K562 (cell line): ENCODE data around the gene LPCAT3. TPM values are rescaled to one million over a fixed set of nuclear protein-coding genes. Genes with fewer than 3 reads are reported as not detected.

Experiments used
- ATAC-seq: fragments of 200-7000 bp; cut with Tn5 transposase; 3 replicates; pipeline ENCODE4 v1.9.1; 2020; ENCODE audit warnings: moderate library complexity
- BruUV-seq: library from RNA; stranded (reverse); fragments of 400-500 nt; replicated peaks from 2 replicates; lab custom pipeline; 2021; lab: Mats Ljungman, UMichigan
- CTCF ChIA-PET: fragments of 300-600 bp; formaldehyde crosslinking; extraction: SDS; loops from one replicate; lab custom pipeline; 2021; ENCODE audit warnings: low intra/inter-chr PET ratio; lab: Yijun Ruan, JAX
- POLR2A ChIA-PET: fragments of 300-600, 350-650 bp; sonication (Branson Sonifier 250); formaldehyde crosslinking; extraction: SDS; loops from one replicate; lab custom pipeline; 2021; ENCODE audit warnings: antibody characterized with exemption, inconsistent platforms; lab: Yijun Ruan, JAX
- DNase-seq, 4 experiments: peaks; one replicate each; pipeline versions ENCODE4 v3.0.0 to v3.0.0-alpha.2; 2011 to 2018; ENCODE audit warnings: low spot score in 3 of 4, mixed read lengths in 3 of 4; ENCODE audit errors: extremely low read depth in 1 of 4
- FAIRE-seq: peaks from 2 replicates; lab custom pipeline; 2011; peaks lifted over from hg19 to GRCh38; lab: Jason Lieb, UNC
- H2AFZ ChIP-seq: 2 replicates; pipeline ENCODE4 v1.6.0; 2011; ENCODE audit warnings: low read depth, low read length, control low read depth, inconsistent platforms
- H3K27ac ChIP-seq: fragments of 200-600 bp; 3 replicates; pipeline ENCODE4 v1.8.0; 2011; ENCODE audit warnings: low read depth, mild to moderate bottlenecking, control low read depth, inconsistent platforms, low read length, moderate library complexity, mixed read lengths; ENCODE audit errors: extremely low read depth
- H3K27me3 ChIP-seq, 2 experiments: fragments of 300-600 bp in 1 of 2; 2 replicates in 1 of 2; 3 replicates in 1 of 2; pipeline versions ENCODE4 v1.6.0 to v1.8.0; 2011; ENCODE audit warnings: inconsistent platforms in 2 of 2, low read length in 2 of 2, mild to moderate bottlenecking in 1 of 2, mixed read lengths in 1 of 2, moderate library complexity in 1 of 2; ENCODE audit not compliant: control insufficient read depth in 2 of 2, insufficient read depth in 2 of 2
- H3K36me3 ChIP-seq: fragments of 300-600 bp; 3 replicates; pipeline ENCODE4 v1.8.0; 2011; ENCODE audit warnings: mild to moderate bottlenecking, low read length, inconsistent platforms; ENCODE audit not compliant: control insufficient read depth, insufficient read depth
- H3K4me1 ChIP-seq, 2 experiments: fragments of 200-600 bp in 1 of 2; replicated peaks in 1 of 2; 2 replicates in 1 of 2; 3 replicates in 1 of 2; pipeline versions ENCODE4 v1.5.1 to v1.8.0; 2011; ENCODE audit warnings: inconsistent platforms in 2 of 2, low read length in 2 of 2, mild to moderate bottlenecking in 1 of 2, mixed read lengths in 1 of 2, moderate library complexity in 1 of 2; ENCODE audit not compliant: control insufficient read depth in 2 of 2, insufficient read depth in 2 of 2
- H3K4me2 ChIP-seq: 2 replicates; pipeline ENCODE4 v1.6.1; 2011; ENCODE audit warnings: low read length, control low read depth, inconsistent platforms, mixed read lengths; ENCODE audit not compliant: insufficient read depth
- H3K4me3 ChIP-seq: fragments of 200-600 bp; sonication (generic), shearing (Covaris generic); 2 replicates; pipeline ENCODE4 v1.5.1; 2016; ENCODE audit warnings: control low read depth, inconsistent platforms
- H3K79me2 ChIP-seq: fragments of 200-600 bp; 3 replicates; pipeline ENCODE4 v1.8.0; 2011; ENCODE audit warnings: low read length, inconsistent platforms; ENCODE audit not compliant: control insufficient read depth, insufficient read depth
- H3K9ac ChIP-seq, 2 experiments: 2 replicates each; pipeline versions ENCODE4 v1.6.0 to v1.6.1; 2011; ENCODE audit warnings: low read depth in 2 of 2, low read length in 2 of 2, control low read depth in 1 of 2, inconsistent platforms in 1 of 2, mild to moderate bottlenecking in 1 of 2, mixed read lengths in 1 of 2; ENCODE audit not compliant: insufficient read depth in 1 of 2
- H3K9me1 ChIP-seq: one replicate; pipeline ENCODE4 v1.6.0; 2011; ENCODE audit warnings: inconsistent platforms, mild to moderate bottlenecking, low read length, moderate library complexity; ENCODE audit not compliant: control insufficient read depth, insufficient read depth
- H3K9me3 ChIP-seq: replicated peaks from 2 replicates; pipeline ENCODE4 v1.5.1; 2011; ENCODE audit warnings: low read depth, low read length, inconsistent platforms; ENCODE audit not compliant: control insufficient read depth, insufficient read depth
- H4K20me1 ChIP-seq: replicated peaks from 2 replicates; pipeline ENCODE4 v1.6.1; 2011; ENCODE audit warnings: low read length, inconsistent platforms, mixed read lengths; ENCODE audit not compliant: control insufficient read depth, insufficient read depth
- ATF7 ChIP-seq: fragments of 450-650 bp; IDR thresholded peaks from 2 replicates; pipeline ENCODE4 v1.7.1; 2014; ENCODE audit warnings: mild to moderate bottlenecking, moderate library complexity
- BMI1 ChIP-seq: fragments of 150-350 bp; IDR thresholded peaks from 2 replicates; pipeline ENCODE4 v1.6.1; 2014; ENCODE audit warnings: low read length
- CBX1 ChIP-seq: sonication (generic); IDR thresholded peaks from 2 replicates; pipeline ENCODE4 v1.6.1; 2016; ENCODE audit warnings: antibody characterized with exemption, low read depth, mild to moderate bottlenecking
- CBX2 ChIP-seq: fragments of 200-600 bp; sonication (generic); IDR thresholded peaks from one replicate; pipeline ENCODE4 v1.6.1; 2012; ENCODE audit warnings: mild to moderate bottlenecking, low read length, inconsistent platforms; ENCODE audit not compliant: insufficient read depth, poor library complexity, severe bottlenecking
- FOXA1 ChIP-seq: fragments of 450-650 bp; IDR thresholded peaks from 2 replicates; pipeline ENCODE4 v1.6.1; 2016; ENCODE audit warnings: mild to moderate bottlenecking, borderline replicate concordance
- FOXK2 ChIP-seq, 2 experiments: fragments of 450-650 bp; IDR thresholded peaks in 1 of 2; conservative IDR thresholded peaks in 1 of 2; 2 replicates each; pipeline ENCODE4 v1.6.1; 2016; ENCODE audit warnings: low read depth in 2 of 2, mild to moderate bottlenecking in 1 of 2
- JUND ChIP-seq, 2 experiments: IDR thresholded peaks; 2 replicates in 1 of 2; 3 replicates in 1 of 2; pipeline ENCODE4 v1.6.1; 2011; ENCODE audit warnings: borderline replicate concordance in 2 of 2, low read depth in 2 of 2, low read length in 2 of 2, improper control_type of control experiment in 1 of 2, missing biosample characterization in 1 of 2, missing genetic modification characterization in 1 of 2, missing genetic modification reagents in 1 of 2
- MECOM ChIP-seq: fragments of 250-450 bp; sonication (Bioruptor Pico); IDR thresholded peaks from 2 replicates; pipeline ENCODE4 v1.8.0; 2022; ENCODE audit warnings: inconsistent platforms
- POLR2G ChIP-seq: fragments of 200-400 bp; formaldehyde crosslinking; IDR thresholded peaks from 2 replicates; pipeline ENCODE4 v1.6.1; 2017; ENCODE audit warnings: low read depth, mild to moderate bottlenecking, antibody characterized with exemption, low read length, moderate library complexity
- POU5F1 ChIP-seq: fragments of 150-350 bp; IDR thresholded peaks from 2 replicates; pipeline ENCODE4 v1.6.1; 2014; ENCODE audit warnings: borderline replicate concordance, low read length, low read depth, mild to moderate bottlenecking; ENCODE audit not compliant: partially characterized antibody
- RCOR1 ChIP-seq, 2 experiments: IDR thresholded peaks; 2 replicates each; pipeline ENCODE4 v1.6.1; 2012; ENCODE audit warnings: low read depth in 2 of 2, low read length in 2 of 2, borderline replicate concordance in 1 of 2, improper control_type of control experiment in 1 of 2
- ZBTB7A ChIP-seq: IDR thresholded peaks from 2 replicates; pipeline ENCODE4 v1.6.1; 2011; ENCODE audit warnings: low read depth, mild to moderate bottlenecking, low read length, moderate library complexity, borderline replicate concordance; ENCODE audit not compliant: control insufficient read depth
- ZC3H8 ChIP-seq: fragments of 450-650 bp; IDR thresholded peaks from 2 replicates; pipeline ENCODE4 v1.6.1; 2017
- ZNF583 ChIP-seq: fragments of 250-450 bp; sonication (Bioruptor Pico); IDR thresholded peaks from 2 replicates; pipeline ENCODE4 v1.4.0; 2020
- WGBS: fragments of 100-300 bp; shearing (Covaris generic); methylation state at CpG from one replicate; pipeline ENCODE4 v1.1.6; 2016; ENCODE audit warnings: low coverage, mixed read lengths; ENCODE audit not compliant: insufficient coverage; ENCODE audit errors: missing lambda C conversion rate; 5-methylcytosine and 5-hydroxymethylcytosine counted together
- in situ Hi-C: fragments of 300-500 bp; cut with MboI; formaldehyde crosslinking; loops from 4 replicates; pipeline ENCODE4 v1.15.0; 2018; ENCODE audit warnings: inconsistent platforms, mixed read lengths
- intact Hi-C: fragments of 100-400 bp; cut with micrococcal nuclease; formaldehyde crosslinking; loops from 2 replicates; pipeline ENCODE4 v1.14.2; 2022
- polyA plus RNA-seq, 8 experiments: library from polyadenylated mRNA; depleted of rRNA in 4 of 8; stranded (reverse) in 5 of 8; unstranded in 3 of 8; fragments of >200 nt; fragmentation: Nextera tagmentation in 2 of 8; fragmentation: Illumina TruSeq in 1 of 8; extraction: Ambion mirVana in 2 of 8; extraction: Trizol in 1 of 8; gene quantifications; 2 replicates each; pipeline versions ENCODE4 v1.2.1 to v1.2.3, GENCODE V29; 2011 to 2014; ENCODE audit warnings: inconsistent platforms in 1 of 8, missing spikeins in 1 of 8
- total RNA-seq, 7 experiments: library from RNA; depleted of rRNA in 6 of 7; stranded (reverse); fragments of >200 nt in 6 of 7; fragmentation: Illumina TruSeq in 2 of 7; extraction: Trizol in 2 of 7; gene quantifications; 2 replicates each; pipeline versions ENCODE4 v1.2.1 to v1.2.3, GENCODE V29; 2011 to 2021; ENCODE audit warnings: low replicate concordance in 1 of 7
- TF ChIP-seq, protein P1 (sequence below), 3 experiments: fragments of 200-800 bp in 1 of 3; fragments of 250-450 bp in 1 of 3; fragments of 450-650 bp in 1 of 3; sonication (Bioruptor Pico) in 1 of 3; sonication (Bioruptor generic) in 1 of 3; formaldehyde crosslinking in 1 of 3; IDR thresholded peaks; 2 replicates each; pipeline versions ENCODE4 v1.6.1 to v1.8.0; 2016 to 2022; ENCODE audit warnings: mild to moderate bottlenecking in 2 of 3, missing genetic modification characterization in 2 of 3, missing compliant biosample characterization in 1 of 3, moderate library complexity in 1 of 3
- TF ChIP-seq, protein P2 (sequence below): fragments of 250-450 bp; sonication (Bioruptor Pico); IDR thresholded peaks from 2 replicates; pipeline ENCODE4 v1.4.0; 2020; ENCODE audit warnings: mild to moderate bottlenecking

Gene LPCAT3
- total and polyA plus RNA-seq, 9 of the 15 experiments (the other 6 are each of a cell fraction or from before 2014, with no cell fraction given) = 4.9 to 52.5 (median 25.3) TPM

DNA sequence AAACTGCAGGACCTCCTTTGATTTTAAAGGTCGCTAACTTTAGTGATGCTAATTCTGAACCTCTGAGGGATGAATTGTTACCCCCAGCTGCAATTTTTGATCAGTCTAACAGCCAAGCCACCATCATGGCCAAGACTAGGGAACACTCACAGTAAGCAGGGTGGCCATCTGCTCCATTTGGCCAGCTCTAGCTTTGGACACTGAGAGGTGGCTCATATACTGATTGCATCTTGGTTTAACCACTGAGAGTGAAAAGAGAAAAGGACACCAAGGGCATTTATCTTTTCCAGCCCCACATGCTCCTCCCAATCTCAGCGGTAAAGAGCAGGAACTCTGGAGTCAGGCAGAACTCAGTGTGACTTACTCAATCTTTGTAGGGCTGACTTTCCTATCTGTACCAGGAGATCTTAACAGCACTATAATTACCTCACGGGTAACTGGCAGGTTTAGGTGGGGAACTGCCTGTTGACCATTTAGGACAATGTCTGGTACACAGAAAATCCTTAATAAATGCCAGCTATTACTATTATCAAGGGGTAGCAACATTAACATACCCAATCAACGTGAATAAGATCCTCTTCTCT lies 6.2 kb downstream of the LPCAT3 start:
- ATAC-seq = peak; percentile 56; the same call in 2 of the 3 replicates
- peaks cover 4% of the 10 kb centered on the region; the same call in 1 of the 2 replicates for H4K20me1 ChIP-seq
- H3K4me3 ChIP-seq = no peak overlapping the region
- no peaks in the 10 kb centered on the region for H3K27me3 ChIP-seq
- H3K9me3 ChIP-seq = no peaks in the 10 kb centered on the region
- H3K9ac ChIP-seq = no peak overlapping the region
- peak in 1 of 4 experiments; percentile 10 for DNase-seq
- in situ Hi-C loops (no loop called here), intact Hi-C loops (no loop called here)
- H2AFZ ChIP-seq = no peak overlapping the region
- H3K9me1 ChIP-seq = no peaks in the 10 kb centered on the region
- H3K4me2 ChIP-seq = no peak overlapping the region
- FAIRE-seq = peak; percentile 77
- H3K27ac ChIP-seq = no peak overlapping the region
- H3K36me3 ChIP-seq = peaks cover 37% of the 10 kb centered on the region; the same call in 2 of the 3 replicates
- WGBS = 23% methylated on average over 4 of the region's 4 CpGs
- ChIA-PET CTCF (interaction anchor here (1.1 kb wide), 1 partner anchor 26 kb away, joined by 8 read pairs; no protein-coding TSS in a partner anchor), POLR2A (interaction anchor here (0.7 to 1.3 kb wide), 3 partner anchors 14 to 139 kb away, joined by 3 to 4 read pairs (median 3); partner anchors contain the start of gene SPSB2)
- BruUV-seq = no TSS peak
- peaks cover 35% of the 10 kb centered on the region for H3K79me2 ChIP-seq
- peaks cover 5 to 24% of the 10 kb centered on the region in 2 experiments; a peak in 4 of 5 replicates for H3K4me1 ChIP-seq
- no peak for TF ChIP-seq ZC3H8
- TF ChIP-seq, protein P1, sequence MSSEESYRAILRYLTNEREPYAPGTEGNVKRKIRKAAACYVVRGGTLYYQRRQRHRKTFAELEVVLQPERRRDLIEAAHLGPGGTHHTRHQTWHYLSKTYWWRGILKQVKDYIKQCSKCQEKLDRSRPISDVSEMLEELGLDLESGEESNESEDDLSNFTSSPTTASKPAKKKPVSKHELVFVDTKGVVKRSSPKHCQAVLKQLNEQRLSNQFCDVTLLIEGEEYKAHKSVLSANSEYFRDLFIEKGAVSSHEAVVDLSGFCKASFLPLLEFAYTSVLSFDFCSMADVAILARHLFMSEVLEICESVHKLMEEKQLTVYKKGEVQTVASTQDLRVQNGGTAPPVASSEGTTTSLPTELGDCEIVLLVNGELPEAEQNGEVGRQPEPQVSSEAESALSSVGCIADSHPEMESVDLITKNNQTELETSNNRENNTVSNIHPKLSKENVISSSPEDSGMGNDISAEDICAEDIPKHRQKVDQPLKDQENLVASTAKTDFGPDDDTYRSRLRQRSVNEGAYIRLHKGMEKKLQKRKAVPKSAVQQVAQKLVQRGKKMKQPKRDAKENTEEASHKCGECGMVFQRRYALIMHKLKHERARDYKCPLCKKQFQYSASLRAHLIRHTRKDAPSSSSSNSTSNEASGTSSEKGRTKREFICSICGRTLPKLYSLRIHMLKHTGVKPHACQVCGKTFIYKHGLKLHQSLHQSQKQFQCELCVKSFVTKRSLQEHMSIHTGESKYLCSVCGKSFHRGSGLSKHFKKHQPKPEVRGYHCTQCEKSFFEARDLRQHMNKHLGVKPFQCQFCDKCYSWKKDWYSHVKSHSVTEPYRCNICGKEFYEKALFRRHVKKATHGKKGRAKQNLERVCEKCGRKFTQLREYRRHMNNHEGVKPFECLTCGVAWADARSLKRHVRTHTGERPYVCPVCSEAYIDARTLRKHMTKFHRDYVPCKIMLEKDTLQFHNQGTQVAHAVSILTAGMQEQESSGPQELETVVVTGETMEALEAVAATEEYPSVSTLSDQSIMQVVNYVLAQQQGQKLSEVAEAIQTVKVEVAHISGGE (CRISPR knock-in tag; IDR thresholded peaks at IDR 0.05) = no peak
- no peak for TF ChIP-seq CBX1
- no peak for TF ChIP-seq MECOM
- no peak for TF ChIP-seq ZNF583 (CRISPR knock-in tag)
- no peak for TF ChIP-seq ZBTB7A
- no peak for TF ChIP-seq BMI1
- TF ChIP-seq FOXA1 = no peak
- TF ChIP-seq ATF7 = peak; percentile 32; the same call in 1 of the 2 replicates
- peak in 1 of 2 experiments; percentile 49; a peak in 1 of 4 replicates for TF ChIP-seq RCOR1 (IDR thresholded peaks at IDR 0.05; ENCODE audit: borderline replicate concordance in 1 of 2, low read depth in 2 of 2, low read length in 2 of 2)
- TF ChIP-seq, protein P2, sequence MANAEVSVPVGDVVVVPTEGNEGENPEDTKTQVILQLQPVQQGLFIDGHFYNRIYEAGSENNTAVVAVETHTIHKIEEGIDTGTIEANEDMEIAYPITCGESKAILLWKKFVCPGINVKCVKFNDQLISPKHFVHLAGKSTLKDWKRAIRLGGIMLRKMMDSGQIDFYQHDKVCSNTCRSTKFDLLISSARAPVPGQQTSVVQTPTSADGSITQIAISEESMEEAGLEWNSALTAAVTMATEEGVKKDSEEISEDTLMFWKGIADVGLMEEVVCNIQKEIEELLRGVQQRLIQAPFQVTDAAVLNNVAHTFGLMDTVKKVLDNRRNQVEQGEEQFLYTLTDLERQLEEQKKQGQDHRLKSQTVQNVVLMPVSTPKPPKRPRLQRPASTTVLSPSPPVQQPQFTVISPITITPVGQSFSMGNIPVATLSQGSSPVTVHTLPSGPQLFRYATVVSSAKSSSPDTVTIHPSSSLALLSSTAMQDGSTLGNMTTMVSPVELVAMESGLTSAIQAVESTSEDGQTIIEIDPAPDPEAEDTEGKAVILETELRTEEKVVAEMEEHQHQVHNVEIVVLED (CRISPR knock-in tag) = no peak
- no peak for TF ChIP-seq POLR2G
- 0 out of 2 replicates have a peak, but pooled peaks have one; percentile 15 for TF ChIP-seq JUND (IDR thresholded peaks at IDR 0.05; ENCODE audit: borderline replicate concordance, low read depth, low read length)
- no peak for TF ChIP-seq JUND (tag; IDR thresholded peaks at IDR 0.05; ENCODE audit: borderline replicate concordance, low read depth, low read length)
- TF ChIP-seq CBX2 = no peak
- no peak for TF ChIP-seq POU5F1
- no peak for TF ChIP-seq FOXK2 (conservative IDR thresholded peaks at IDR 0.05 in 1 of 2, IDR thresholded peaks at IDR 0.05 in 1 of 2; ENCODE audit: low read depth in 2 of 2)
